Upper lobe of right lung (tissue), 1 donor: Measurements from ENCODE around the gene FAM241A. TPM values are rescaled to one million over a fixed set of nuclear protein-coding genes. Genes with fewer than 3 reads are reported as not detected.

Source experiments
- ATAC-seq: fragments of 200-7000 bp; cut with Tn5 transposase; one replicate; pipeline ENCODE4 v1.9.1; 2020; ENCODE audit warnings: mild to moderate bottlenecking, moderate library complexity
- DNase-seq: peaks from one replicate; pipeline ENCODE4 v3.0.0-alpha.2; 2020
- H3K27ac ChIP-seq: fragments of 200-600 bp; one replicate; pipeline ENCODE4 v1.8.0; 2022
- H3K27me3 ChIP-seq: fragments of 200-600 bp; one replicate; pipeline ENCODE4 v1.8.0; 2022; ENCODE audit warnings: mild to moderate bottlenecking
- H3K36me3 ChIP-seq: fragments of 200-600 bp; one replicate; pipeline ENCODE4 v1.8.0; 2022
- H3K4me1 ChIP-seq: fragments of 200-600 bp; one replicate; pipeline ENCODE4 v1.8.0; 2022
- H3K4me3 ChIP-seq: fragments of 200-600 bp; one replicate; pipeline ENCODE4 v1.8.0; 2022; ENCODE audit warnings: mild to moderate bottlenecking
- H3K9me3 ChIP-seq: fragments of 200-600 bp; one replicate; pipeline ENCODE4 v1.8.0; 2022
- CTCF ChIP-seq: fragments of 200-600 bp; IDR thresholded peaks from one replicate; pipeline ENCODE4 v1.8.0; 2022; ENCODE audit warnings: antibody characterized with exemption
- intact Hi-C: fragments of 100-400 bp; cut with DNase I; formaldehyde crosslinking; loops from one replicate; pipeline ENCODE4 v1.11.0; 2022
- total RNA-seq: library from RNA; stranded (reverse); fragmentation: NEBNext Ultra II Directional; extraction: Animal tissue kit (Norgen Biotek cat#: 25700); gene quantifications from one replicate; pipeline ENCODE4 v1.2.1, GENCODE V29; 2021
- donor health status: DM: no; HTN: yes; CAD: no; lungs with severe emphysema.

The FAM241A gene
- total RNA-seq, 1 donor from 2014 or later: 6.3 TPM

- DNase-seq (no peak), ATAC-seq (no peak)
- Histone ChIP-seq H3K27ac (no peak overlapping the region), H3K27me3 (no peaks in the 10 kb centered on the region), H3K9me3 (no peaks in the 10 kb centered on the region), H3K4me1 (no peaks in the 10 kb centered on the region), H3K36me3 (no peaks in the 10 kb centered on the region), H3K4me3 (no peak overlapping the region)
- intact Hi-C loops: no loop called here
- TF ChIP-seq CTCF: no peak
These were observed 36.2 kb downstream of the FAM241A start for GRCh38 chr4:112181358-112182000.

DNA sequence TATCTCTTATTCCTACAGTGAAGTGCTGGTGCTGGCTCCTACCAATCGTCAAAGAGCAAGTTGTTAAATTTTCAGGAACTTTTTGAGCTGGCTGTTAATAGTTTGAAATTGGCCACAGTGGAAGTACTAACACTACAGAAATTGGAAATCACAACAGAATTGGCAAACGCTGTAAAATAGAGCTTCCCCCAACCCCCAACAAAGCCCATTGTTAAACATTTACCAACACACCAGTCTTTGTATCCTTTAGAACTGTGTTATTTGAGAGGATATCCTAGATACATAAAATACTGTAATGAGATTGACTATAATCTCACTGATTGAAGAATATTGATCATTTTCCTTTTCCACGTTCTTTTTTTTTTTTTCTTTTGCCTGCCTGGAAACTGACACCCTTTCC, 37.4 kb downstream of the FAM241A start:
- no peaks in the 10 kb centered on the region for H3K9me3 ChIP-seq
- H3K4me3 ChIP-seq: no peak overlapping the region
- no peak for TF ChIP-seq CTCF
- no peaks in the 10 kb centered on the region for H3K36me3 ChIP-seq
- H3K4me1 ChIP-seq: no peaks in the 10 kb centered on the region
- no peak for ATAC-seq
- no peak overlapping the region for H3K27ac ChIP-seq
- intact Hi-C loops: no loop called here
- H3K27me3 ChIP-seq: no peaks in the 10 kb centered on the region
- no peak for DNase-seq

DNA sequence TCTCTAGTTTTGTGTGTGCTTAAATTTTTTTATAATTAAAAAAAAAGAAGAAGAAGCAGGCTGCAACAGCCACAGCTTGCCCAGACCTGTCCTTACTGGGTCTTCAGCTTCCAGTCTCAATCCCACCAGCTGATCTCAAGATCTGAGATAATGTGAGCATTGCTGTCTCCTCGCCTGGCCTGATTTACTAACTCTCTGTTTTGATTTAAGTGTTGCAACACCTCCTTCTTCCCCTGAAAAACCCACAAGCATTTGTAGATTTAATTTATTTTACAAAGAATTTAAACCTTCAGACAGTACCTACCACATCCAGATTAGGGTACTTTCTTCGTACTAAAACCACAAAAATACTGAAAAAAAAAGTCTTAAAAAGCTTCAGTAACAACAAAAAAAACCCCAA, 38.0 kb downstream of the FAM241A start:
- no peaks in the 10 kb centered on the region for H3K36me3 ChIP-seq
- DNase-seq (no peak), ATAC-seq (no peak)
- TF ChIP-seq CTCF: no peak
- intact Hi-C loops: no loop called here
- H3K4me3 ChIP-seq: no peak overlapping the region
- no peaks in the 10 kb centered on the region for H3K27me3 ChIP-seq
- H3K4me1 ChIP-seq: no peaks in the 10 kb centered on the region
- H3K9me3 ChIP-seq: no peaks in the 10 kb centered on the region
- no peak overlapping the region for H3K27ac ChIP-seq

DNA sequence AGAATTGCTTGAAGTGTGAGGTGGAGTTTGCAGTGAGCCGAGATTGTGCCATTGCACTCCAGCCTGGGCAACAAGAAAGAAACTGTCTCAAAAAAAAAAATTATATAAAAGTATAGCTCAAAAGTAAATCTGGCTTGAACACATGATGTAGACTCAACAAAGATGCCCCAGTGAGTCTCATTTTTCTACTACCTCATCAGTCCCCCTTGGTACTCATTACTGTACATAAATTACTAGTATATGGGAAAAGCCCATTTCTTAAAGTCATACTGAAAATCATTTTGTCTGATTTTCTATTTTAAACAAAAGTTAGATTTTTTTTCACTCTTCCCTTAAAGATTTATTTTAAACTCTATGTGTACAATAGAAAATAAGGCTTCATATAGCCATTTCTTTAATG, 39.2 kb downstream of the FAM241A start:
- no peak overlapping the region for H3K27ac ChIP-seq
- DNase-seq (no peak), ATAC-seq (no peak)
- H3K9me3 ChIP-seq: no peaks in the 10 kb centered on the region
- TF ChIP-seq CTCF: no peak
- H3K36me3 ChIP-seq: no peaks in the 10 kb centered on the region
- no peaks in the 10 kb centered on the region for H3K4me1 ChIP-seq
- no peak overlapping the region for H3K4me3 ChIP-seq
- intact Hi-C loops: no loop called here
- H3K27me3 ChIP-seq: no peaks in the 10 kb centered on the region

- TF ChIP-seq CTCF: no peak
- intact Hi-C loops: no loop called here
- H3K27me3 ChIP-seq: no peaks in the 10 kb centered on the region
- DNase-seq (no peak), ATAC-seq (no peak)
- H3K36me3 ChIP-seq: no peaks in the 10 kb centered on the region
- no peaks in the 10 kb centered on the region for H3K4me1 ChIP-seq
- H3K9me3 ChIP-seq: no peaks in the 10 kb centered on the region
- H3K4me3 ChIP-seq: no peak overlapping the region
- no peak overlapping the region for H3K27ac ChIP-seq
These were observed 40.1 kb downstream of the FAM241A start for GRCh38 chr4:112185334-112185733.
